ENCODE results near the gene SPNS2. TPM values are rescaled to one million over a fixed set of nuclear protein-coding genes. Genes with fewer than 3 reads are reported as not detected.

SPNS2 gene
- total and polyA plus RNA-seq, 10 of the 15 experiments (the other 5 are each of a cell fraction or from before 2014, with no cell fraction given) = 0.04 to 1.1 (median 0.23) TPM; not detected in 2

- in situ Hi-C loops (cut with MboI) = no loop called here
- H3K27me3 ChIP-seq (replicated peaks in 1 of 2; ENCODE audit: control insufficient read depth in 2 of 2, insufficient read depth in 2 of 2, low read length in 1 of 2) = no peaks in the 10 kb centered on the region
- H3K79me2 ChIP-seq (ENCODE audit: control insufficient read depth, insufficient read depth, low read length) = no peaks in the 10 kb centered on the region
- ChIA-PET CTCF (no interaction called here), SMC1A (ENCODE audit: uncharacterized antibody, unreplicated experiment) (no interaction called here), RAD21 (ENCODE audit: unreplicated experiment) (no interaction called here), POLR2A (no interaction called here)
- H3K9me3 ChIP-seq (replicated peaks; ENCODE audit: control insufficient read depth, insufficient read depth, low read length) = no peaks in the 10 kb centered on the region
- ATAC-seq (no peak), DNase-seq (ENCODE audit: low read depth, low spot score) (no peak), FAIRE-seq (no peak)
- H3K4me3 ChIP-seq = no peak overlapping the region
- no peak overlapping the region for H2AFZ ChIP-seq (ENCODE audit: control insufficient read depth, low read depth, low read length)
- no peak overlapping the region for H3K9ac ChIP-seq (ENCODE audit: control insufficient read depth, insufficient read depth, low read length)
- WGBS (ENCODE audit: insufficient coverage, insufficient replicate concordance, low lambda C conversion rate, missing lambda C conversion rate) = 95% methylated on average over 14 of the region's 15 CpGs
- H3K4me1 ChIP-seq (ENCODE audit: control insufficient read depth, insufficient read depth, low read length) = no peaks in the 10 kb centered on the region
- H3K4me2 ChIP-seq (ENCODE audit: control insufficient read depth, insufficient read depth) = no peak overlapping the region
- no peaks in the 10 kb centered on the region for H4K20me1 ChIP-seq (ENCODE audit: control insufficient read depth, insufficient read depth)
- peaks cover 0 to 49% of the 10 kb centered on the region in 2 experiments; a peak in 3 of 4 replicates for H3K36me3 ChIP-seq (ENCODE audit: control insufficient read depth in 2 of 2, insufficient read depth in 2 of 2, low read length in 1 of 2)
- H3K27ac ChIP-seq (ENCODE audit: control insufficient read depth, insufficient read depth) = no peak overlapping the region
- BruUV-seq (replicated peaks) = no TSS peak
- intact Hi-C loops (cut with micrococcal nuclease; ENCODE audit: unreplicated experiment) = no loop called here
- TF ChIP-seq CEBPB (IDR thresholded peaks at IDR 0.05; ENCODE audit: borderline replicate concordance in 1 of 2, low read depth in 2 of 2, low read length in 2 of 2) (no peak), ZBTB33 (IDR thresholded peaks at IDR 0.05) (no peak), ZNF384 (IDR thresholded peaks at IDR 0.05; ENCODE audit: borderline replicate concordance, low read depth, low read length) (no peak), NR2F1 (conservative IDR thresholded peaks at IDR 0.05) (no peak), E2F8 (IDR thresholded peaks at IDR 0.05; ENCODE audit: low read depth, partially characterized antibody) (no peak), SREBF1 (IDR thresholded peaks at IDR 0.05; ENCODE audit: low read length) (no peak), RAD51 (IDR thresholded peaks at IDR 0.05) (no peak), STAT1 (conservative IDR thresholded peaks at IDR 0.05) (no peak), ETV6 (conservative IDR thresholded peaks at IDR 0.05 in 1 of 2, IDR thresholded peaks at IDR 0.05 in 1 of 2; ENCODE audit: borderline replicate concordance in 1 of 2, low read depth in 1 of 2) (no peak), CBFB (IDR thresholded peaks at IDR 0.05; ENCODE audit: low read depth) (no peak), MTA3 (IDR thresholded peaks at IDR 0.05; ENCODE audit: borderline replicate concordance, low read length) (no peak), SIX5 (IDR thresholded peaks at IDR 0.05; ENCODE audit: low read depth, low read length, severe bottlenecking) (no peak), CTCF (IDR thresholded peaks at IDR 0.05 in 2 of 3, conservative IDR thresholded peaks at IDR 0.05 in 1 of 3; ENCODE audit: control insufficient read depth in 2 of 3, extremely low read depth in 1 of 3, insufficient read depth in 1 of 3, low read depth in 3 of 3, low read length in 3 of 3) (no peak), ELK1 (IDR thresholded peaks at IDR 0.05; ENCODE audit: low read depth, low read length) (no peak), CREB1 (IDR thresholded peaks at IDR 0.05; ENCODE audit: low read depth) (no peak)
Measured at GRCh38 chr17:4540687-4541327, 42.1 kb downstream of the SPNS2 start.
